ENCODE data around the gene CPHXL2.

The CPHXL2 gene

DNA sequence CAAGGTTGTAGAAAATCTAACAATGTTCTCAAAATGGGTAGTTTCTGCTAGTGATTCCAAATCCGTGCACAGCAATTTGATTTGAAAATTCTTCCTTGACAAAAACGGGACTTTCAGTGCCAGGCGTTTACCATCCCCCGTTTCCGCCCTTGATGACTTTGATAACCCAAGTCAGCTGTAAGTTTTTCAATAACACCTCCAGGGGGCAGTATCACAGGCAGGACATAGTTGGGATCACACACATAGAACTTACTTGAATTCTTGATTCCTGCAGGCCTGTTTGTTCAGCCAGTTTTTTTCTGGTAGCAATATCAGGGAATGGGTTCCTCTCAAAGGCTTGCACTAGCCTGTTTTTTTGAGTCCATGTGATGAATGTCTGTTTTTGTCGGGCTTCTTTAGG, 18.9 kb upstream of the CPHXL2 start:
- no peak for TF ChIP-seq POLR2AphosphoS5 (IDR thresholded peaks at IDR 0.05; ENCODE audit: borderline replicate concordance, low read depth, low read length)
- no peak for TF ChIP-seq FOXP2 (optimal IDR thresholded peaks at IDR 0.05; ENCODE audit: control extremely low read depth, extremely low read length, insufficient read depth)
- no peak for TF ChIP-seq EZH2 (IDR thresholded peaks at IDR 0.05)
- H3K9ac ChIP-seq (ENCODE audit: insufficient read length) = no peak overlapping the region
- no peak overlapping the region for H3K4me3 ChIP-seq
- no peaks in the 10 kb centered on the region for H3K9me3 ChIP-seq (ENCODE audit: low read depth, low read length)
- no peak for DNase-seq (ENCODE audit: low read depth, low spot score)
- H3K27ac ChIP-seq = no peak overlapping the region
- no peaks in the 10 kb centered on the region for H3K36me3 ChIP-seq (ENCODE audit: insufficient read depth, low read length)

- Histone ChIP-seq H3K9ac (ENCODE audit: insufficient read length) (no peak overlapping the region), H3K9me3 (ENCODE audit: low read depth, low read length) (no peaks in the 10 kb centered on the region), H3K27ac (no peak overlapping the region), H3K4me3 (no peak overlapping the region), H3K36me3 (ENCODE audit: insufficient read depth, low read length) (no peaks in the 10 kb centered on the region)
- TF ChIP-seq POLR2AphosphoS5 (IDR thresholded peaks at IDR 0.05; ENCODE audit: borderline replicate concordance, low read depth, low read length) (no peak), FOXP2 (optimal IDR thresholded peaks at IDR 0.05; ENCODE audit: control extremely low read depth, extremely low read length, insufficient read depth) (no peak), EZH2 (IDR thresholded peaks at IDR 0.05) (no peak)
- DNase-seq (ENCODE audit: low read depth, low spot score) = no peak
Observed at GRCh38 chr16:75687361-75687760, 10.6 kb upstream of the CPHXL2 start.

- no peak overlapping the region for H3K4me3 ChIP-seq
- no peak overlapping the region for H3K27ac ChIP-seq
- no peak overlapping the region for H3K9ac ChIP-seq (ENCODE audit: insufficient read length)
- TF ChIP-seq FOXP2 (optimal IDR thresholded peaks at IDR 0.05; ENCODE audit: control extremely low read depth, extremely low read length, insufficient read depth) (no peak), EZH2 (IDR thresholded peaks at IDR 0.05) (no peak), POLR2AphosphoS5 (IDR thresholded peaks at IDR 0.05; ENCODE audit: borderline replicate concordance, low read depth, low read length) (no peak)
- H3K9me3 ChIP-seq (ENCODE audit: low read depth, low read length) = no peaks in the 10 kb centered on the region
- DNase-seq (ENCODE audit: low read depth, low spot score) = no peak
- no peaks in the 10 kb centered on the region for H3K36me3 ChIP-seq (ENCODE audit: insufficient read depth, low read length)
Observed at GRCh38 chr16:75682308-75682707, 5.5 kb upstream of the CPHXL2 start.

DNA sequence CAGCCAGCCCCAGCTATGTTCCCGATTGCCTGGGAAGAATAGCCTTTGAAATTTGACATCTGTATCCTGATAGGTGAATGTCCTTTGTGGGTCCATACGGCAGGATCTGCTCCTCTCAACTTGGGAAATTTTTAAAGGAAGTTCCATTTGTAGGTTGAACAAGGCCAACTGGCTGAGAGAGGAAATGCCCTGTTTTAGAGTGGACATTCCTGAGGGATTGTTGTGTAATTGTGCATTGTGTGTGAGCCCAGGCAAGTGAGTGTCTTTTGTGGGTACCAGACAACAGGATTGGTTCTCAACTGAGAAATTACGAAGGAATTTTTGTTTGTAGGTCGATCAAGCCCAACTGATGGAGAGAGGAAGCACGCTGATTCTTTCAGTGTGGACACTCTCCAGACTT, 2.6 kb upstream of the CPHXL2 start:
- H3K27ac ChIP-seq = no peak overlapping the region
- no peaks in the 10 kb centered on the region for H3K9me3 ChIP-seq (ENCODE audit: low read depth, low read length)
- H3K4me3 ChIP-seq = no peak overlapping the region
- no peak for TF ChIP-seq FOXP2 (optimal IDR thresholded peaks at IDR 0.05; ENCODE audit: control extremely low read depth, extremely low read length, insufficient read depth)
- no peak for TF ChIP-seq POLR2AphosphoS5 (IDR thresholded peaks at IDR 0.05; ENCODE audit: borderline replicate concordance, low read depth, low read length)
- no peak for TF ChIP-seq EZH2 (IDR thresholded peaks at IDR 0.05)
- DNase-seq (ENCODE audit: low read depth, low spot score) = no peak
- no peaks in the 10 kb centered on the region for H3K36me3 ChIP-seq (ENCODE audit: insufficient read depth, low read length)
- no peak overlapping the region for H3K9ac ChIP-seq (ENCODE audit: insufficient read length)

DNA sequence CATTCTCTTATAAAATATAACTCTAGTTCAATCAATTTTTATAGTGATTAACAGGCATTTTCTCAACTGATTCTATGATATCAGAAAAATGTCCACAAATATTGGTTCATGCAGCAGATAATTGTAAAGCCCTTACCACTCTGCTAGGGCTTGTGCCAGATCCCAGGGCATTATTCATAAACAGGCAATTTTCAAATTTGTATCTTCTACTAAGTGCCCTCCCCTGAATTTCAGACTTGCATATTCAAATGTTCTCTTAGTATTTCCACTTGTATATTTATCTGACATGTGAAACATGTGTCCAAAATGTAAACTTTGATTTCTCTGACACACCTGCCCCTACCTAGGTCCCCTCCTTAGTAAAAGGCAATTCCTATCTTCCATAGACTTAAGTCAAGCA, 9.3 kb downstream of the CPHXL2 start:
- H3K36me3 ChIP-seq (ENCODE audit: insufficient read depth, low read length) = no peaks in the 10 kb centered on the region
- TF ChIP-seq FOXP2 (optimal IDR thresholded peaks at IDR 0.05; ENCODE audit: control extremely low read depth, extremely low read length, insufficient read depth) (no peak), EZH2 (IDR thresholded peaks at IDR 0.05) (no peak), POLR2AphosphoS5 (IDR thresholded peaks at IDR 0.05; ENCODE audit: borderline replicate concordance, low read depth, low read length) (no peak)
- no peak overlapping the region for H3K9ac ChIP-seq (ENCODE audit: insufficient read length)
- H3K9me3 ChIP-seq (ENCODE audit: low read depth, low read length) = no peaks in the 10 kb centered on the region
- H3K4me3 ChIP-seq = no peak overlapping the region
- H3K27ac ChIP-seq = no peak overlapping the region
- DNase-seq (ENCODE audit: low read depth, low spot score) = no peak

GRCh38 chr16:75660726-75661302, 16.0 kb downstream of the CPHXL2 start:
- no peaks in the 10 kb centered on the region for H3K9me3 ChIP-seq (ENCODE audit: low read depth, low read length)
- TF ChIP-seq POLR2AphosphoS5 (IDR thresholded peaks at IDR 0.05; ENCODE audit: borderline replicate concordance, low read depth, low read length) (no peak), FOXP2 (optimal IDR thresholded peaks at IDR 0.05; ENCODE audit: control extremely low read depth, extremely low read length, insufficient read depth) (no peak), EZH2 (IDR thresholded peaks at IDR 0.05) (no peak)
- peaks cover 21% of the 10 kb centered on the region for H3K36me3 ChIP-seq (ENCODE audit: insufficient read depth, low read length)
- no peak overlapping the region for H3K27ac ChIP-seq
- H3K9ac ChIP-seq (ENCODE audit: insufficient read length) = no peak overlapping the region
- H3K4me3 ChIP-seq = no peak overlapping the region
- no peak for DNase-seq (ENCODE audit: low read depth, low spot score)

- no peak for TF ChIP-seq POLR2AphosphoS5 (IDR thresholded peaks at IDR 0.05; ENCODE audit: borderline replicate concordance, low read depth, low read length)
- no peak for TF ChIP-seq EZH2 (IDR thresholded peaks at IDR 0.05)
- Histone ChIP-seq H3K36me3 (ENCODE audit: insufficient read depth, low read length) (peaks cover 25% of the 10 kb centered on the region), H3K27ac (no peak overlapping the region), H3K9ac (ENCODE audit: insufficient read length) (no peak overlapping the region), H3K9me3 (ENCODE audit: low read depth, low read length) (no peaks in the 10 kb centered on the region), H3K4me3 (no peak overlapping the region)
- DNase-seq (ENCODE audit: low read depth, low spot score) = no peak
Observed at GRCh38 chr16:75660321-75660720, 16.5 kb downstream of the CPHXL2 start.

DNA sequence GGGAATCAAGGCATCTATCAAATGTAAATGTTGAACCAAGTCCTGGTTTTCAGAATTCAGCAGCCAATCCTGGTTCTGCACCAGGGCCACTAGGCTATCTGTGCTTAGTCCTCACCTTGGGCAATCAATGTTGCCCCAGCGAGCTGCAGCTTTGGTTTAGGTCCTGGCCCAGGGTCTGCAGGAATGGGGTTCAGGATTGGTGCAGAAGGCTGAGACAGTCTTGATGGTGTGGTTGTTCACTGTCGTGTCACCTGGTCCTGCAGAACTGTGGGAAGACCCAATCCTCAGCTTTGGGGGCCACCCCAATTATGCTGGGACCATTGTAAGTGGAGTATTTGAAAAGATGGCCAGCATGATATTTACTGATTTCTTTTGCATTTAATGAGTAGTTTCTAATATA, 18.6 kb downstream of the CPHXL2 start:
- DNase-seq (ENCODE audit: low read depth, low spot score) = no peak
- Histone ChIP-seq H3K4me3 (no peak overlapping the region), H3K9ac (ENCODE audit: insufficient read length) (no peak overlapping the region), H3K36me3 (ENCODE audit: insufficient read depth, low read length) (peaks cover 31% of the 10 kb centered on the region), H3K9me3 (ENCODE audit: low read depth, low read length) (no peaks in the 10 kb centered on the region), H3K27ac (no peak overlapping the region)
- TF ChIP-seq POLR2AphosphoS5 (IDR thresholded peaks at IDR 0.05; ENCODE audit: borderline replicate concordance, low read depth, low read length) (no peak), FOXP2 (optimal IDR thresholded peaks at IDR 0.05; ENCODE audit: control extremely low read depth, extremely low read length, insufficient read depth) (no peak), EZH2 (IDR thresholded peaks at IDR 0.05) (no peak)

DNA sequence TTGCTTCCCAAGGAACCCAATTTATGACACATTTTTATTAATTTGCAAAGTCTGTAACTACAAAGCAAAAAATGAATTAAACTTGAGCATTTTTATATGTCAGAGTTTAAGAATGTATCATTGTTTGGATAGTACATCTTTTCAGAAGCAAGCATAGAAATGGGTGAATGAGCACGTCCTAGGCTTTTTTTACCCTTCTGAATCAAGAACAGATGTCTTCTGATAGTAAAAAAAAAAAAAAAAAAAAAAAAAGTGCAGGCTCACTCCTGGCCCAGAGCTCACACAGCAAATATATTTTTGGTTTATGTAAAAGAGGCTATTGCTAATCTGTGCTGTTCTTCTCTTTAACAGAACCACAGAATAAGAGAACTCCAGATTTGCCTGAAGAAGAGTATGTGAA, 22.9 kb downstream of the CPHXL2 start:
- DNase-seq (ENCODE audit: low read depth, low spot score) = no peak
- no peak overlapping the region for H3K9ac ChIP-seq (ENCODE audit: insufficient read length)
- TF ChIP-seq EZH2 (IDR thresholded peaks at IDR 0.05) (no peak), POLR2AphosphoS5 (IDR thresholded peaks at IDR 0.05; ENCODE audit: borderline replicate concordance, low read depth, low read length) (no peak), FOXP2 (optimal IDR thresholded peaks at IDR 0.05; ENCODE audit: control extremely low read depth, extremely low read length, insufficient read depth) (no peak)
- no peaks in the 10 kb centered on the region for H3K9me3 ChIP-seq (ENCODE audit: low read depth, low read length)
- H3K4me3 ChIP-seq = no peak overlapping the region
- H3K36me3 ChIP-seq (ENCODE audit: insufficient read depth, low read length) = peaks cover 31% of the 10 kb centered on the region
- no peak overlapping the region for H3K27ac ChIP-seq

All from SK-N-MC (cell line).